OCI-LY7 (cell line): Measurements from ENCODE around the gene LRRC4C. TPM values are rescaled to one million over a fixed set of nuclear protein-coding genes. Genes with fewer than 3 reads are reported as not detected.

ENCODE experiments used
- BruUV-seq: library from RNA; stranded (reverse); fragments of 400-500 nt; replicated peaks from 2 replicates; lab custom pipeline; 2021; lab: Mats Ljungman, UMichigan
- CTCF ChIA-PET: fragments of 300-600 bp; sonication (Branson Sonifier 250); formaldehyde crosslinking; loops from one replicate; lab custom pipeline; 2022; ENCODE audit warnings: antibody characterized with exemption; ENCODE audit not compliant: unreplicated experiment; lab: Charles Lee
- POLR2A ChIA-PET: fragments of 300-600 bp; sonication (Branson Sonifier 250); formaldehyde crosslinking; loops from one replicate; lab custom pipeline; 2022; ENCODE audit warnings: antibody characterized with exemption; lab: Charles Lee
- DNase-seq: peaks from one replicate; pipeline ENCODE4 v3.0.0-alpha.2; 2015; ENCODE audit warnings: low spot score
- H2AFZ ChIP-seq: fragments of 200-600 bp; sonication (generic), shearing (Covaris generic); 2 replicates; pipeline ENCODE4 v1.6.1; 2014; ENCODE audit warnings: mild to moderate bottlenecking, antibody characterized with exemption, low read length, moderate library complexity
- H3K27ac ChIP-seq: fragments of 200-600 bp; sonication (generic); 2 replicates; pipeline ENCODE4 v1.5.1; 2014; ENCODE audit warnings: mixed run types, low read depth, mild to moderate bottlenecking, moderate library complexity, low read length, inconsistent platforms; ENCODE audit not compliant: poor library complexity, severe bottlenecking
- H3K36me3 ChIP-seq: fragments of 200-600 bp; sonication (generic); 2 replicates; pipeline ENCODE4 v1.6.1; 2014; ENCODE audit warnings: mild to moderate bottlenecking, antibody characterized with exemption, low read length, moderate library complexity, mixed read lengths; ENCODE audit not compliant: insufficient read depth
- H3K4me1 ChIP-seq: fragments of 200-600 bp; sonication (generic); 2 replicates; pipeline ENCODE4 v1.5.1; 2014; ENCODE audit warnings: mild to moderate bottlenecking, low read length; ENCODE audit not compliant: insufficient read depth, poor library complexity, severe bottlenecking
- H3K4me2 ChIP-seq: fragments of 200-600 bp; sonication (generic); 2 replicates; pipeline ENCODE4 v1.6.1; 2014; ENCODE audit warnings: mild to moderate bottlenecking, low read length
- H3K4me3 ChIP-seq: fragments of 200-600 bp; sonication (generic); 2 replicates; pipeline ENCODE4 v1.5.1; 2014; ENCODE audit warnings: mild to moderate bottlenecking, low read depth, low read length; ENCODE audit not compliant: poor library complexity, severe bottlenecking
- H3K79me2 ChIP-seq: fragments of 200-600 bp; sonication (generic); 2 replicates; pipeline ENCODE4 v1.6.1; 2016; ENCODE audit warnings: low read depth, mild to moderate bottlenecking, low read length, moderate library complexity, mixed read lengths; ENCODE audit not compliant: insufficient read depth
- H3K9me2 ChIP-seq: fragments of 200-600 bp; sonication (generic); 2 replicates; pipeline ENCODE4 v1.6.1; 2016; ENCODE audit warnings: mild to moderate bottlenecking, low read length, mixed read lengths; ENCODE audit not compliant: insufficient read depth
- H3K9me3 ChIP-seq: fragments of 200-600 bp; sonication (generic); 2 replicates; pipeline ENCODE4 v1.6.1; 2014; ENCODE audit warnings: mild to moderate bottlenecking, mixed run types, low read length, mixed read lengths
- H4K20me1 ChIP-seq: fragments of 200-600 bp; sonication (generic); 2 replicates; pipeline ENCODE4 v1.6.1; 2014; ENCODE audit warnings: mild to moderate bottlenecking, antibody characterized with exemption, low read length, moderate library complexity, mixed read lengths; ENCODE audit not compliant: insufficient read depth
- EZH2phosphoT487 ChIP-seq: fragments of 200-600 bp; sonication (generic); IDR thresholded peaks from 2 replicates; pipeline ENCODE4 v1.6.1; 2018; ENCODE audit warnings: low read depth, borderline replicate concordance, mild to moderate bottlenecking, mixed run types, antibody characterized with exemption, low read length, moderate library complexity, mixed read lengths
- intact Hi-C: fragments of 100-400 bp; cut with micrococcal nuclease; formaldehyde crosslinking; loops from one replicate; pipeline ENCODE4 v1.10.0; 2022; ENCODE audit not compliant: unreplicated experiment
- total RNA-seq, 2 experiments: library from RNA; depleted of rRNA in 1 of 2; stranded (reverse); fragments of >200 nt in 1 of 2; shearing (Covaris generic) in 1 of 2; gene quantifications; 2 replicates each; pipeline ENCODE4 v1.2.3, GENCODE V29; 2014 to 2022
- TF ChIP-seq, protein P1 (sequence below): fragments of 200-600 bp; sonication (generic); conservative IDR thresholded peaks from 2 replicates; pipeline ENCODE4 v1.5.1; 2014; ENCODE audit warnings: mild to moderate bottlenecking, antibody characterized with exemption, low read length, moderate library complexity, mixed read lengths

The LRRC4C gene
- total RNA-seq, 2 experiments from 2014 or later, result not detected

DNA sequence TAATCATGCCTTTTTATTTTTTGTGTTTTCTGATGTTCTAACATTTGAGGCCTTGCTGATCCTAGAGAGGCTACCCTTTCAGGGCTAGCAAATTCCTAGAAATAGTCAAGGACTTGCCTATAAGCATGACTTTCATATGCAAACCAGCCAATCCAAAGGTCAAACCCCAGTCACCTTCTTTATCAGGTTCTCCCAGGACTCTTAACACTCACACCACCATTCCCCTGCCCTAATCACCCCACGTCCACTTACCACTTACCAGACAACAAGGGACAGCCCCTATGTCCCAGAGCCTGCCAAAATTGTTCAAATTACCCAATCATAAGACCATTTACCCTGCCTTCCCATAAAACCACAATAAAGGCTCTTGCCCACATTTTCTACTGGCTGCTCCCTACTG is 1339.8 kb downstream of the LRRC4C start:
- Histone ChIP-seq H3K4me2 (no peak overlapping the region), H3K36me3 (no peaks in the 10 kb centered on the region), H4K20me1 (no peaks in the 10 kb centered on the region), H3K9me3 (0 out of 2 replicates have a peak, but pooled peaks cover 4% of the 10 kb centered on the region), H3K27ac (no peak overlapping the region), H3K79me2 (no peaks in the 10 kb centered on the region), H3K4me1 (no peaks in the 10 kb centered on the region), H3K9me2 (no peaks in the 10 kb centered on the region), H2AFZ (no peak overlapping the region), H3K4me3 (no peak overlapping the region)
- BruUV-seq, result no TSS peak
- no peak for DNase-seq
- ChIA-PET CTCF (no interaction called here), POLR2A (no interaction called here)
- TF ChIP-seq EZH2phosphoT487, result no peak
- TF ChIP-seq, protein P1, sequence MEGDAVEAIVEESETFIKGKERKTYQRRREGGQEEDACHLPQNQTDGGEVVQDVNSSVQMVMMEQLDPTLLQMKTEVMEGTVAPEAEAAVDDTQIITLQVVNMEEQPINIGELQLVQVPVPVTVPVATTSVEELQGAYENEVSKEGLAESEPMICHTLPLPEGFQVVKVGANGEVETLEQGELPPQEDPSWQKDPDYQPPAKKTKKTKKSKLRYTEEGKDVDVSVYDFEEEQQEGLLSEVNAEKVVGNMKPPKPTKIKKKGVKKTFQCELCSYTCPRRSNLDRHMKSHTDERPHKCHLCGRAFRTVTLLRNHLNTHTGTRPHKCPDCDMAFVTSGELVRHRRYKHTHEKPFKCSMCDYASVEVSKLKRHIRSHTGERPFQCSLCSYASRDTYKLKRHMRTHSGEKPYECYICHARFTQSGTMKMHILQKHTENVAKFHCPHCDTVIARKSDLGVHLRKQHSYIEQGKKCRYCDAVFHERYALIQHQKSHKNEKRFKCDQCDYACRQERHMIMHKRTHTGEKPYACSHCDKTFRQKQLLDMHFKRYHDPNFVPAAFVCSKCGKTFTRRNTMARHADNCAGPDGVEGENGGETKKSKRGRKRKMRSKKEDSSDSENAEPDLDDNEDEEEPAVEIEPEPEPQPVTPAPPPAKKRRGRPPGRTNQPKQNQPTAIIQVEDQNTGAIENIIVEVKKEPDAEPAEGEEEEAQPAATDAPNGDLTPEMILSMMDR, result no peak
- intact Hi-C loops, result no loop called here

DNA sequence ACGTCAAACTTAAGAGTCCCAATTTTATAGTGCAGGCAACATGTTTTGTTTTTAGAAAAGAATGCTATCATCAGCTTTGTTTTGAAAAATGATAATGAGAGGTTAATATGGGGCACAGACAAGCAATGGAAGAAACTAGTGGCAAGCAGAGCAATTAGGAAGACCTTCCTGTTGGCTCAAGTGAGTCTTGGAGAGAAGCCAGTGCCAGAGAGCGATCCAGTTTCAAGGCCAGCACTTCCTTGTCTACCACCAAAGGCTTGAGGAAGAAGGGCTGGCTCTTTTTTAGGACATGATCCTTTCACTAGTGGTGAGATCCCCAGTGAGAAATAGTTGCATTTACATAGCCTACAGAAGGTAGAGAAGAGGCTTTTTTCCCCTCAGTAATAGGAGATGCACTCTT is 1340.7 kb downstream of the LRRC4C start:
- no peak overlapping the region for H3K4me2 ChIP-seq
- intact Hi-C loops, result no loop called here
- POLR2A ChIA-PET, result no interaction called here
- no peaks in the 10 kb centered on the region for H4K20me1 ChIP-seq
- TF ChIP-seq, protein P1, result no peak
- no peak for TF ChIP-seq EZH2phosphoT487
- no peaks in the 10 kb centered on the region for H3K36me3 ChIP-seq
- BruUV-seq, result no TSS peak
- no peak overlapping the region for H3K4me3 ChIP-seq
- H2AFZ ChIP-seq, result no peak overlapping the region
- no peaks in the 10 kb centered on the region for H3K4me1 ChIP-seq
- no peak for DNase-seq
- no peak overlapping the region for H3K27ac ChIP-seq
- no peaks in the 10 kb centered on the region for H3K79me2 ChIP-seq
- no peaks in the 10 kb centered on the region for H3K9me3 ChIP-seq
- H3K9me2 ChIP-seq, result no peaks in the 10 kb centered on the region
- CTCF ChIA-PET, result no interaction called here

DNA sequence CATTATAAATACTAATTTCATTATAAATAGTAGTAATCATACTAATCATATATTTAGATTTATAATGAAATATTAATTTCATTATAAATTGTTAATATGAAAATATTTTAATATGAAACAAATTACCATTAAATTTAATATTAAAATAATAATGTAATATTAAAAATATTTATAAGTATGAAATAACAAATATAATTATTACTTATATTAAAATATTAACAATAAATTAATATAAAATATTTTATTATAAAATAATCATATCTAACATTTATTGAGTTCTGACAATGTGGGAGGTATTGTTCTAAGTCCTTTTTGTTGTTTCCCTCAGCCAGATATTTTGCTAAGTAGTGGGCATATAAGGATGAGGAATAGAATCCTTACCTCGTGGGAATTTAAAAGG is 1341.4 kb downstream of the LRRC4C start:
- Histone ChIP-seq H3K9me2 (no peaks in the 10 kb centered on the region), H3K79me2 (no peaks in the 10 kb centered on the region), H3K4me3 (no peak overlapping the region), H2AFZ (no peak overlapping the region), H4K20me1 (no peaks in the 10 kb centered on the region), H3K36me3 (no peaks in the 10 kb centered on the region), H3K9me3 (no peaks in the 10 kb centered on the region), H3K27ac (no peak overlapping the region), H3K4me2 (no peak overlapping the region), H3K4me1 (no peaks in the 10 kb centered on the region)
- ChIA-PET CTCF (no interaction called here), POLR2A (no interaction called here)
- intact Hi-C loops, result no loop called here
- no peak for DNase-seq
- TF ChIP-seq EZH2phosphoT487, result no peak
- TF ChIP-seq, protein P1, result no peak
- no TSS peak for BruUV-seq
